SK-N-SH (cell line): ENCODE results near the gene LAMTOR4. TPM values are rescaled to one million over a fixed set of nuclear protein-coding genes. Genes with fewer than 3 reads are reported as not detected.

Source experiments
- CTCF ChIA-PET: fragments of 300-600, 350-600 bp; formaldehyde crosslinking; extraction: SDS; loops from one replicate; lab custom pipeline; 2021; lab: Yijun Ruan, JAX
- POLR2A ChIA-PET: fragments of 350-600 bp; sonication (Branson Sonifier 250); formaldehyde crosslinking; extraction: SDS; loops from one replicate; lab custom pipeline; 2020; ENCODE audit warnings: antibody characterized with exemption, inconsistent platforms; lab: Yijun Ruan, JAX
- DNase-seq: peaks from one replicate; pipeline ENCODE4 v3.0.0; 2012
- H2AFZ ChIP-seq: fragments of 200-600 bp; sonication (generic); 2 replicates; pipeline ENCODE4 v1.8.1; 2016; ENCODE audit warnings: antibody characterized with exemption, mild to moderate bottlenecking, low read depth
- H3F3A ChIP-seq: fragments of 200-600 bp; sonication (generic); replicated peaks from 2 replicates; pipeline ENCODE3; 2016; ENCODE audit warnings: antibody characterized with exemption, mild to moderate bottlenecking; ENCODE audit not compliant: insufficient read depth
- H3K27ac ChIP-seq, 2 experiments: fragments of 200-500 bp in 1 of 2; fragments of 200-600 bp in 1 of 2; sonication (Bioruptor generic) in 1 of 2; sonication (generic), shearing (Covaris generic) in 1 of 2; 2 replicates each; pipeline versions ENCODE4 v1.5.1 to v1.6.1; 2014 to 2016; ENCODE audit warnings: low read depth in 2 of 2, inconsistent platforms in 1 of 2, low read length in 1 of 2, mild to moderate bottlenecking in 1 of 2, mixed read lengths in 1 of 2
- H3K27me3 ChIP-seq: fragments of 200-600 bp; sonication (generic), shearing (Covaris generic); 2 replicates; pipeline ENCODE4 v1.6.1; 2016; ENCODE audit warnings: mixed run types; ENCODE audit not compliant: insufficient read depth
- H3K36me3 ChIP-seq, 2 experiments: fragments of 200-500 bp in 1 of 2; fragments of 200-600 bp in 1 of 2; sonication (Bioruptor generic) in 1 of 2; sonication (generic) in 1 of 2; replicated peaks in 1 of 2; 2 replicates each; pipeline versions ENCODE3 to v1.5.1; 2014 to 2016; ENCODE audit warnings: low read length in 1 of 2, mild to moderate bottlenecking in 1 of 2; ENCODE audit not compliant: insufficient read depth in 2 of 2, control insufficient read depth in 1 of 2
- H3K4me1 ChIP-seq, 2 experiments: fragments of 200-500 bp in 1 of 2; fragments of 200-600 bp in 1 of 2; sonication (Bioruptor generic) in 1 of 2; sonication (generic), shearing (Covaris generic) in 1 of 2; 2 replicates each; pipeline versions ENCODE4 v1.5.1 to v1.6.1; 2014 to 2016; ENCODE audit warnings: low read depth in 1 of 2, low read length in 1 of 2, mixed run types in 1 of 2; ENCODE audit not compliant: insufficient read depth in 2 of 2, control insufficient read depth in 1 of 2
- H3K4me2 ChIP-seq: fragments of 200-600 bp; sonication (generic), shearing (Covaris generic); 2 replicates; pipeline ENCODE4 v1.6.1; 2017; ENCODE audit warnings: mixed run types
- H3K4me3 ChIP-seq, 2 experiments: fragments of 200-500 bp in 1 of 2; fragments of 200-600 bp in 1 of 2; sonication (Bioruptor generic) in 1 of 2; sonication (generic), shearing (Covaris generic) in 1 of 2; 2 replicates each; pipeline versions ENCODE4 v1.5.1 to v1.8.1; 2014 to 2016; ENCODE audit warnings: low read depth in 2 of 2, inconsistent platforms in 1 of 2, low read length in 1 of 2, mild to moderate bottlenecking in 1 of 2, mixed read lengths in 1 of 2, moderate library complexity in 1 of 2
- H3K79me2 ChIP-seq: fragments of 200-600 bp; sonication (generic); 2 replicates; pipeline ENCODE4 v1.8.1; 2017; ENCODE audit warnings: mild to moderate bottlenecking; ENCODE audit not compliant: insufficient read depth
- H3K9ac ChIP-seq: fragments of 200-600 bp; sonication (generic); 2 replicates; pipeline ENCODE4 v1.6.1; 2017; ENCODE audit warnings: mixed run types
- H3K9me2 ChIP-seq: fragments of 200-600 bp; sonication (generic); 2 replicates; pipeline ENCODE4 v1.6.1; 2017; ENCODE audit warnings: mixed run types
- H3K9me3 ChIP-seq: fragments of 200-600 bp; sonication (generic); 2 replicates; pipeline ENCODE4 v1.6.1; 2017; ENCODE audit warnings: mixed run types, mild to moderate bottlenecking, moderate library complexity
- H4K20me1 ChIP-seq: fragments of 200-600 bp; sonication (generic); 2 replicates; pipeline ENCODE4 v1.6.1; 2017; ENCODE audit warnings: mild to moderate bottlenecking, mixed run types; ENCODE audit not compliant: insufficient read depth
- CTCF ChIP-seq: fragments of 200-600 bp; sonication (generic); IDR thresholded peaks from 2 replicates; pipeline ENCODE4 v1.6.1; 2017; ENCODE audit warnings: antibody characterized with exemption, mild to moderate bottlenecking, moderate library complexity
- EZH2phosphoT487 ChIP-seq: fragments of 200-600 bp; sonication (generic); IDR thresholded peaks from 2 replicates; pipeline ENCODE4 v1.6.1; 2017; ENCODE audit warnings: low read depth, mixed run types, mild to moderate bottlenecking, antibody characterized with exemption, moderate library complexity, borderline replicate concordance
- FOSL2 ChIP-seq: IDR thresholded peaks from 2 replicates; pipeline ENCODE4 v1.4.0; 2012; ENCODE audit warnings: low read depth, mild to moderate bottlenecking, moderate library complexity, borderline replicate concordance
- FOXJ3 ChIP-seq: sonication (generic); formaldehyde crosslinking; IDR thresholded peaks from 2 replicates; pipeline ENCODE4 v1.5.1; 2020; ENCODE audit warnings: mild to moderate bottlenecking, missing genetic modification reagents
- GABPA ChIP-seq: IDR thresholded peaks from 2 replicates; pipeline ENCODE4 v1.4.0; 2012; ENCODE audit warnings: low read depth, mild to moderate bottlenecking
- MAX ChIP-seq: IDR thresholded peaks from 2 replicates; pipeline ENCODE4 v1.4.0; 2012; ENCODE audit warnings: low read depth
- RCOR1 ChIP-seq: fragments of 150-350 bp; IDR thresholded peaks from 2 replicates; pipeline ENCODE4 v1.6.1; 2017; ENCODE audit warnings: antibody characterized with exemption, low read length
- TCF12 ChIP-seq: IDR thresholded peaks from 2 replicates; pipeline ENCODE4 v1.4.0; 2012
- TEAD4 ChIP-seq: IDR thresholded peaks from 2 replicates; pipeline ENCODE4 v1.4.0; 2012; ENCODE audit warnings: mild to moderate bottlenecking, borderline replicate concordance; ENCODE audit not compliant: insufficient read depth
- YY1 ChIP-seq: IDR thresholded peaks from 2 replicates; pipeline ENCODE4 v1.4.0; 2012; ENCODE audit warnings: low read depth, mild to moderate bottlenecking
- ZBTB33 ChIP-seq: IDR thresholded peaks from 2 replicates; pipeline ENCODE4 v1.4.0; 2012; ENCODE audit warnings: low read depth, borderline replicate concordance
- WGBS: methylation state at CpG from one replicate; pipeline ENCODE4 v1.1.6; 2017; ENCODE audit warnings: low lambda C conversion rate; 5-methylcytosine and 5-hydroxymethylcytosine counted together
- polyA plus RNA-seq, 3 experiments: library from polyadenylated mRNA; depleted of rRNA; stranded (reverse); fragments of >200 nt; gene quantifications; 2 replicates each; pipeline ENCODE4 v1.2.3, GENCODE V29; 2012

LAMTOR4 gene
- polyA plus RNA-seq, 1 of the 3 experiments (the other 2 are of a cell fraction) = 630 TPM

DNA sequence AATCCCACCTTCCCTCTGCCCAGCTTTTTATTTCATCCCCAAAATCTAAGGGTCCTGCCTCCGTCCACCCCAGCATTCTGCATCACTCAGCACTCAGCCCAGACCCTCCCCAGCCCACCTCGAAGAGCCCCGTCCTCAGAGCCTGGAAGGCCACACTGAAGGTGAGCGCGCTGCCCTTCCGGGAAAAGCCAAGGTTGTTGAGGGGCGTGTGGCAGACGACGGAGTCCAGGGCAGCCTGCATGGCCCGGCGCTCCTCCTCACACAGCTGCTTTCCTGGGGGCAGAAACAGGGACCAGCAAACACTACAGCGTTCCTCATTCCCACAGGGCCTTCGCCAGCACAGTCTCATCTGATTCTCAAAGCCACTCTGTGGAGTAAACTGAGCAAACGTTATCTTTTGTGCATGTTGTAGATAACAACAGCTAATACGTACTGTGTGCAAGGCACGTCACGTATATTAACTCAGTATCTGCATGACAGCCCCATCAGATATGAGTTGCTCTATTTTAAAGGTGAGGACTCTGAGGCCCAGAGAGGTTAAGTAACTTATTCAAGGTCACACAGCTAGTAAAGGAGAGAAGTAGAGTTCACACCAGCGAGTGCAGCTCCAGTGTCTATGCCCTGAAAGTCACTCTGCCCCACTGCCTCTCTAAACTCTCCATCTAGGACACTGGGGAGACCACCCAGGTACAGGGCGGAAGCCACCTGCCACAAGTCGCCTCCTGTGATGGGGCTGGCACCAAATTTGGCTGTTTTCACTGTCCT, 7.0 kb downstream of the LAMTOR4 start:
- H3K79me2 ChIP-seq = peaks cover 62% of the 10 kb centered on the region
- no peak overlapping the region for H3K4me2 ChIP-seq
- H3K4me3 ChIP-seq = no peak overlapping the region
- peak; percentile 24 for DNase-seq
- peaks cover 37 to 39% of the 10 kb centered on the region in 2 experiments for H3K36me3 ChIP-seq
- no peak overlapping the region for H3K9ac ChIP-seq
- H3K27me3 ChIP-seq = no peaks in the 10 kb centered on the region
- peaks cover 15% of the 10 kb centered on the region for H3F3A ChIP-seq
- TF ChIP-seq TCF12 (no peak), ZBTB33 (no peak), FOSL2 (no peak), FOXJ3 (CRISPR knock-in tag) (no peak), TEAD4 (no peak), MAX (no peak), GABPA (no peak), RCOR1 (no peak), YY1 (no peak), CTCF (no peak), EZH2phosphoT487 (no peak)
- peaks cover 11 to 19% of the 10 kb centered on the region in 2 experiments; a peak in 2 of 4 replicates for H3K4me1 ChIP-seq
- POLR2A ChIA-PET = interaction anchor here (1.1 to 1.6 kb wide), 3 partner anchors 11 to 22 kb away, joined by 3 to 5 read pairs (median 5); partner anchors contain the start of genes GPC2 and STAG3
- H3K9me3 ChIP-seq = no peaks in the 10 kb centered on the region
- H2AFZ ChIP-seq = no peak overlapping the region
- no peak overlapping the region for H3K27ac ChIP-seq
- no peaks in the 10 kb centered on the region for H3K9me2 ChIP-seq
- 93% methylated on average over 20 of the region's 20 CpGs for WGBS
- peaks cover 20% of the 10 kb centered on the region for H4K20me1 ChIP-seq
- CTCF ChIA-PET = interaction anchor here (1.1 to 3.9 kb wide), 3 partner anchors 24 to 61 kb away, joined by 3 to 33 read pairs (median 3); no protein-coding TSS in a partner anchor
